Keratinocyte (primary cell): ENCODE data around the gene KSR1. TPM values are rescaled to one million over a fixed set of nuclear protein-coding genes. Genes with fewer than 3 reads are reported as not detected.

ENCODE experiments used
- DNase-seq: peaks from one replicate; pipeline ENCODE4 v3.0.0-alpha.2; 2011; ENCODE audit warnings: low read depth, missing footprints, low spot score
- FAIRE-seq: peaks from 2 replicates; lab custom pipeline; 2011; peaks lifted over from hg19 to GRCh38; lab: Jason Lieb, UNC
- H2AFZ ChIP-seq: 2 replicates; pipeline ENCODE4 v1.6.0; 2012; ENCODE audit warnings: low read length, control low read depth, inconsistent platforms; ENCODE audit not compliant: control insufficient read depth
- H3K27ac ChIP-seq: 2 replicates; pipeline ENCODE4 v1.5.1; 2011; ENCODE audit warnings: low read length; ENCODE audit not compliant: control insufficient read depth, insufficient read depth
- H3K27me3 ChIP-seq: 3 replicates; pipeline ENCODE4 v1.6.0; 2011; ENCODE audit warnings: low read length; ENCODE audit not compliant: control insufficient read depth, insufficient read depth; ENCODE audit errors: extremely low read depth
- H3K36me3 ChIP-seq, 2 experiments: 2 replicates in 1 of 2; 3 replicates in 1 of 2; pipeline ENCODE4 v1.5.1; 2011; ENCODE audit warnings: low read length in 2 of 2, mild to moderate bottlenecking in 1 of 2; ENCODE audit not compliant: control insufficient read depth in 2 of 2, insufficient read depth in 2 of 2; ENCODE audit errors: extremely low read depth in 1 of 2
- H3K4me1 ChIP-seq: 3 replicates; pipeline ENCODE4 v1.5.1; 2011; ENCODE audit warnings: low read length; ENCODE audit not compliant: control insufficient read depth, insufficient read depth; ENCODE audit errors: extremely low read depth
- H3K4me2 ChIP-seq: 3 replicates; pipeline ENCODE4 v1.6.0; 2011; ENCODE audit warnings: low read depth, low read length; ENCODE audit not compliant: control insufficient read depth, insufficient read depth; ENCODE audit errors: extremely low read depth
- H3K4me3 ChIP-seq, 3 experiments: fragments of 200-600 bp in 1 of 3; sonication (generic) in 1 of 3; 2 replicates in 2 of 3; 3 replicates in 1 of 3; pipeline ENCODE4 v1.5.1; 2011 to 2016; ENCODE audit warnings: low read length in 3 of 3, mild to moderate bottlenecking in 3 of 3, control low read depth in 2 of 3, inconsistent platforms in 1 of 3, low read depth in 1 of 3, mixed read lengths in 1 of 3, mixed run types in 1 of 3, moderate library complexity in 1 of 3; ENCODE audit not compliant: control insufficient read depth in 2 of 3, insufficient read depth in 2 of 3; ENCODE audit errors: extremely low read depth in 1 of 3
- H3K79me2 ChIP-seq: 2 replicates; pipeline ENCODE4 v1.6.0; 2012; ENCODE audit warnings: low read length; ENCODE audit not compliant: control insufficient read depth, insufficient read depth
- H3K9ac ChIP-seq: 3 replicates; pipeline ENCODE4 v1.6.0; 2011; ENCODE audit warnings: low read length; ENCODE audit not compliant: control insufficient read depth, insufficient read depth; ENCODE audit errors: extremely low read depth
- H3K9me1 ChIP-seq: 3 replicates; pipeline ENCODE4 v1.6.0; 2011; ENCODE audit warnings: low read length; ENCODE audit not compliant: control insufficient read depth, insufficient read depth; ENCODE audit errors: extremely low read depth
- H3K9me3 ChIP-seq: 2 replicates; pipeline ENCODE4 v1.5.1; 2012; ENCODE audit warnings: low read depth, low read length; ENCODE audit not compliant: control insufficient read depth
- H4K20me1 ChIP-seq: 3 replicates; pipeline ENCODE4 v1.6.0; 2011; ENCODE audit warnings: low read length; ENCODE audit not compliant: control insufficient read depth, insufficient read depth; ENCODE audit errors: extremely low read depth
- EZH2 ChIP-seq: IDR thresholded peaks from one replicate; pipeline ENCODE4 v1.6.1; 2012; ENCODE audit warnings: inconsistent platforms, mild to moderate bottlenecking, low read length, moderate library complexity
- dilution Hi-C: fragments of 300-500 bp; cut with MboI; formaldehyde crosslinking; loops from one replicate; pipeline ENCODE4 v1.7.0; 2020; ENCODE audit warnings: low sequenced_read_pairs; ENCODE audit not compliant: extremely low pct_ligation_motif_present
- polyA plus RNA-seq, 5 experiments: library from polyadenylated mRNA; depleted of rRNA in 3 of 5; stranded (reverse) in 3 of 5; stranded (forward) in 1 of 5; unstranded in 1 of 5; fragments of >200 nt; gene quantifications; 1 replicate in 1 of 5; 2 replicates in 3 of 5; 3 replicates in 1 of 5; pipeline versions ENCODE4 v1.2.1 to v1.2.3, GENCODE V29; 2011 to 2012; ENCODE audit warnings: missing spikeins in 2 of 5, low read depth in 1 of 5, low replicate concordance in 1 of 5
- TF ChIP-seq, protein P1 (sequence below), 3 experiments: IDR thresholded peaks in 1 of 3; conservative IDR thresholded peaks in 1 of 3; optimal IDR thresholded peaks in 1 of 3; 2 replicates in 2 of 3; 3 replicates in 1 of 3; pipeline versions ENCODE3 to v1.5.1; 2011; ENCODE audit warnings: low read length in 3 of 3, mild to moderate bottlenecking in 3 of 3, moderate library complexity in 2 of 3, control low read depth in 1 of 3, inconsistent platforms in 1 of 3; ENCODE audit not compliant: insufficient read depth in 2 of 3; ENCODE audit errors: extremely low read depth in 1 of 3

The KSR1 gene
- polyA plus RNA-seq, 1 donor (not counting 4 experiments of a cell fraction or from before 2014, with no cell fraction given) = 1.3 TPM

DNA sequence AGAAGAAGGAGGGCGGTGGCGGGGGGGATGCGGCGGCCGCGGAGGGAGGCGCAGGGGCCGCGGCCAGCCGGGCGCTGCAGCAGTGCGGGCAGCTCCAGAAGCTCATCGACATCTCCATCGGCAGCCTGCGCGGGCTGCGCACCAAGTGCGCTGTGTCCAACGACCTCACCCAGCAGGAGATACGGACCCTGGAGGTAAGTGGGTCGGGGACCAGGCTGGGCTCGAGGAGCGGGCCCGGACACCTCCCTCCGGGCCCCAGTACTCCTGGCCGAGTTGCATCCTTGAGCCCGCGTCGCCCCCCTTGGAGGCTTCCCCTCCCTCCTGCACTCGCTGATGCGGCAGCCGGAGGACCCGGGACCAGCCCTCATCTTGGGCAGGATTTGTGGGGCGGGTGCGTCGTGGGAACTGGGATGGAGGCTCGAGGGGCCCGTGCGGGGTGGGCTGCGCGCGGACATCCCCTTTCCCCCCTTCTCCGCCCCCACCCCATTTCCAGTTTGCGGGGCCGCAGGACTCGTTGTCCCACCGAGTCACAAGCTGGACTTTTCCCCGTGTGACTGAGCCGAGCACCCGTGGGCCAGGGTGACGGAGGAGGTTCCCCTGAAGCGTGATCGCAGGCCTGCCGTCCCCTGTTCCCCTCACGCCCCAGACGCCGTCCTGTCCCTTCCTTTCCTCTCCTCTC is 572 bp downstream of the KSR1 start:
- Histone ChIP-seq H3K36me3 (no peaks in the 10 kb centered on the region), H3K9me3 (no peaks in the 10 kb centered on the region), H2AFZ (peak overlapping the region; percentile 39), H3K4me2 (peak overlapping the region; percentile 80), H3K4me3 (peak overlapping the region; percentile 44 to 65 (median 56)), H4K20me1 (no peaks in the 10 kb centered on the region), H3K9me1 (no peaks in the 10 kb centered on the region), H3K79me2 (no peaks in the 10 kb centered on the region), H3K4me1 (peaks cover 6% of the 10 kb centered on the region), H3K27ac (no peak overlapping the region), H3K27me3 (peaks cover 11% of the 10 kb centered on the region), H3K9ac (peak overlapping the region; percentile 35)
- DNase-seq (no peak), FAIRE-seq (no peak)
- TF ChIP-seq, protein P1, sequence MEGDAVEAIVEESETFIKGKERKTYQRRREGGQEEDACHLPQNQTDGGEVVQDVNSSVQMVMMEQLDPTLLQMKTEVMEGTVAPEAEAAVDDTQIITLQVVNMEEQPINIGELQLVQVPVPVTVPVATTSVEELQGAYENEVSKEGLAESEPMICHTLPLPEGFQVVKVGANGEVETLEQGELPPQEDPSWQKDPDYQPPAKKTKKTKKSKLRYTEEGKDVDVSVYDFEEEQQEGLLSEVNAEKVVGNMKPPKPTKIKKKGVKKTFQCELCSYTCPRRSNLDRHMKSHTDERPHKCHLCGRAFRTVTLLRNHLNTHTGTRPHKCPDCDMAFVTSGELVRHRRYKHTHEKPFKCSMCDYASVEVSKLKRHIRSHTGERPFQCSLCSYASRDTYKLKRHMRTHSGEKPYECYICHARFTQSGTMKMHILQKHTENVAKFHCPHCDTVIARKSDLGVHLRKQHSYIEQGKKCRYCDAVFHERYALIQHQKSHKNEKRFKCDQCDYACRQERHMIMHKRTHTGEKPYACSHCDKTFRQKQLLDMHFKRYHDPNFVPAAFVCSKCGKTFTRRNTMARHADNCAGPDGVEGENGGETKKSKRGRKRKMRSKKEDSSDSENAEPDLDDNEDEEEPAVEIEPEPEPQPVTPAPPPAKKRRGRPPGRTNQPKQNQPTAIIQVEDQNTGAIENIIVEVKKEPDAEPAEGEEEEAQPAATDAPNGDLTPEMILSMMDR (optimal IDR thresholded peaks at IDR 0.05 in 1 of 3, IDR thresholded peaks at IDR 0.05 in 1 of 3, conservative IDR thresholded peaks at IDR 0.05 in 1 of 3; ENCODE audit: extremely low read depth in 1 of 3, insufficient read depth in 2 of 3, low read length in 3 of 3) = no peak
- TF ChIP-seq EZH2 = peak; percentile 57
- dilution Hi-C loops = no loop called here

DNA sequence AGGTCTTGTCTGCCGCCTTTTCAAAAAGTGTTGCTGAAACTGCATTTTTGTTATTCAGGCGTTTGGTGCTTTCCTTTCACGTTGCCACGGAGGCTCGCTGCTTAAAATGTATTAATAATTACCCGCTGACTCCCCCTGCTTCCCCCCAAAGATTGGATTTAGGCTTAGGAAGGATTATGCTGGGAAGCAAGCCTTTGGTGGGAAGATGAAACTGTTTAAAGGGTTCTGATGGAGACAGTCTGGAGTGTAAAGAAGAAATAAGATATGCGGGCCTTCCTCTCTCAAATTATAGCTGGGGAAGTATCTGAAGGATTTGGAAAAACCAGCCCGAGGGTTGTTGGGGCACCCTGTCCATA is 1.1 kb downstream of the KSR1 start:
- no peaks in the 10 kb centered on the region for H3K36me3 ChIP-seq
- TF ChIP-seq, protein P1 (optimal IDR thresholded peaks at IDR 0.05 in 1 of 3, IDR thresholded peaks at IDR 0.05 in 1 of 3, conservative IDR thresholded peaks at IDR 0.05 in 1 of 3; ENCODE audit: extremely low read depth in 1 of 3, insufficient read depth in 2 of 3, low read length in 3 of 3) = no peak
- peak; percentile 13 for TF ChIP-seq EZH2
- dilution Hi-C loops = no loop called here
- FAIRE-seq (no peak), DNase-seq (no peak)
- H4K20me1 ChIP-seq = no peaks in the 10 kb centered on the region
- peak overlapping the region; percentile 35 for H3K9ac ChIP-seq
- no peaks in the 10 kb centered on the region for H3K9me3 ChIP-seq
- no peaks in the 10 kb centered on the region for H3K79me2 ChIP-seq
- peak overlapping the region; percentile 80 for H3K4me2 ChIP-seq
- peak overlapping the region; percentile 44 to 65 (median 56) for H3K4me3 ChIP-seq
- H3K9me1 ChIP-seq = no peaks in the 10 kb centered on the region
- H2AFZ ChIP-seq = peak overlapping the region; percentile 39
- H3K4me1 ChIP-seq = peaks cover 6% of the 10 kb centered on the region
- H3K27me3 ChIP-seq = peaks cover 11% of the 10 kb centered on the region
- no peak overlapping the region for H3K27ac ChIP-seq
